NCI-H2196 (cell line): Measurements from ENCODE around the gene TNFSF13.

Source experiments
- DNase-seq: peaks from one replicate; lab custom pipeline; 2025; ENCODE audit not compliant: unreplicated experiment; lab: John Stamatoyannopoulos, UW

The TNFSF13 gene, protein sequence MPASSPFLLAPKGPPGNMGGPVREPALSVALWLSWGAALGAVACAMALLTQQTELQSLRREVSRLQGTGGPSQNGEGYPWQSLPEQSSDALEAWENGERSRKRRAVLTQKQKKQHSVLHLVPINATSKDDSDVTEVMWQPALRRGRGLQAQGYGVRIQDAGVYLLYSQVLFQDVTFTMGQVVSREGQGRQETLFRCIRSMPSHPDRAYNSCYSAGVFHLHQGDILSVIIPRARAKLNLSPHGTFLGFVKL

DNA sequence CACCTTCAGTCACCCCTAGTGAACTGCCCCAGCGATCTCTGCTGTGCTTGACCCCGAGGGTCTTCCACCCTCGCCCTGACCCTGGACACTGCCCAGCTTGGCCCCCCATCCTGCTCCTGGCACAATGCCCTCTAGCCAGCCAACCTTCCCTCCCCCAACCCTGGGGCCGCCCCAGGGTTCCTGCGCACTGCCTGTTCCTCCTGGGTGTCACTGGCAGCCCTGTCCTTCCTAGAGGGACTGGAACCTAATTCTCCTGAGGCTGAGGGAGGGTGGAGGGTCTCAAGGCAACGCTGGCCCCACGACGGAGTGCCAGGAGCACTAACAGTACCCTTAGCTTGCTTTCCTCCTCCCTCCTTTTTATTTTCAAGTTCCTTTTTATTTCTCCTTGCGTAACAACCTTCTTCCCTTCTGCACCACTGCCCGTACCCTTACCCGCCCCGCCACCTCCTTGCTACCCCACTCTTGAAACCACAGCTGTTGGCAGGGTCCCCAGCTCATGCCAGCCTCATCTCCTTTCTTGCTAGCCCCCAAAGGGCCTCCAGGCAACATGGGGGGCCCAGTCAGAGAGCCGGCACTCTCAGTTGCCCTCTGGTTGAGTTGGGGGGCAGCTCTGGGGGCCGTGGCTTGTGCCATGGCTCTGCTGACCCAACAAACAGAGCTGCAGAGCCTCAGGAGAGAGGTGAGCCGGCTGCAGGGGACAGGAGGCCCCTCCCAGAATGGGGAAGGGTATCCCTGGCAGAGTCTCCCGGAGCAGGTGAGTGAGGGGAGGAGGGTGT, at the start of gene TNFSF13:
TSS of gene TNFSF13 (plus strand) at position 207 of the 776 bp plus-strand sequence. CDS start at position 497, 290 bp downstream.
- DNase-seq = no peak

DNA sequence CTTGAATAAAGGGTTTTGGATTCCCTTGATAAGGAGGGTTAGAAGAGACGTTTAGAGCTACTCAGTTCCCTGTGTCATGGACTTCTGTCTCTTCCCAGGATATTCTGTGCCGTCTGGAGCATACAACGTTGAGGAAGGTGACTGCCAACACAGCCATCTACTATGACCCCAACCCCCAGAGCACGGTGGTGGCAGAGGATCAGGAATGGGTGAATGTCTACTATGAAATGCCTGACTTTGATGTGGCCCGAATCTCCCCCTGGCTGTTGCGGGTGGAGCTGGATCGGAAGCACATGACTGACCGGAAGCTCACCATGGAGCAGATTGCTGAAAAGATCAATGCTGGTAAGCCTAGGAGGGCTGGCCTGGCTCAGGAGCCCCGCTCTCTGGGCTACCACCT, 49.7 kb upstream of the TNFSF13 start:
- no peak for DNase-seq

DNA sequence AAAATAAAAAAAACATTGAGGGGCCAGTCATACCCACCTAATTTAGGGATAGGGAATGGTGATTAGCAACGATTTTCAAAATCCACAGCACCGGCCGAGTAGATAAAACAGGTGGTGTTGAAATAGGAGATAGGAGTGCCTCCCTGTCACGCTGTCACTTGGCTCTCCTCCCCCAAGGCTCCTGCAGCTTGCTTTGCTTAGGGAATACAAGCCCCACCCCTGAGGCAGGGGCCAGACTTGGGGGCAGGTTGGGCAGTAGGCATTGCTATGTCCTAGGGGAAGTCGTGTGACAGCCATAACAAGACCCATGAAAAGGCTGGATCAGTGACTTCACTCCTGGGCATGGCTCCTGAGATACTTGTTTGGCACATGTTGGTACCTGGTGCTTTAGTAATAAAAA, 48.6 kb upstream of the TNFSF13 start:
- no peak for DNase-seq

DNA sequence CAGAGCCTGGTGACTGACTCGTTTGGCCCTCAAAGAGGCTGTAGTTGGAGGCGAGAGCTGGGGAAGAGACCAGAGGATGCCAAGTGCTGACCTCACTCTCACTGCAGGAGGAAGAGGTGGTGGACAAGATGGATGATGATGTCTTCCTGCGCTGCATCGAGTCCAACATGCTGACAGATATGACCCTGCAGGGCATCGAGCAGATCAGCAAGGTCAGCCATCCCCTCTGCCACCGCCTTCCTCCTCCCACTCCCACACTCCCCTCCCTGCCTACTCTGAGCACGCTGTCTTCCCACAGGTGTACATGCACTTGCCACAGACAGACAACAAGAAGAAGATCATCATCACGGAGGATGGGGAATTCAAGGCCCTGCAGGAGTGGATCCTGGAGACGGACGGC, 47.4 kb upstream of the TNFSF13 start:
- no peak for DNase-seq

DNA sequence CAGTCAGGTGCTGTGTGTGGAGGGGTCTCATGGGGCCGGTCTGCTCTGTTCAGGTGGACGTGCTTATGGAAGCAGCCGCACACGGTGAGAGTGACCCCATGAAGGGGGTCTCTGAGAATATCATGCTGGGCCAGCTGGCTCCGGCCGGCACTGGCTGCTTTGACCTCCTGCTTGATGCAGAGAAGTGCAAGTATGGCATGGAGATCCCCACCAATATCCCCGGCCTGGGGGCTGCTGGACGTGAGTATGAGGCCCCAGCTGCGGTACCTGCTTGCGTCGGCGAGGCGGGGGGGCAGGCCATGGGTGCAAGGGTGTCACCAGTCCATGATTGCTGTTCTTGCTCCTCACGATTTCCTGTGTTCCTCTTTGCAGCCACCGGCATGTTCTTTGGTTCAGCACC, 46.4 kb upstream of the TNFSF13 start:
- no peak for DNase-seq

DNA sequence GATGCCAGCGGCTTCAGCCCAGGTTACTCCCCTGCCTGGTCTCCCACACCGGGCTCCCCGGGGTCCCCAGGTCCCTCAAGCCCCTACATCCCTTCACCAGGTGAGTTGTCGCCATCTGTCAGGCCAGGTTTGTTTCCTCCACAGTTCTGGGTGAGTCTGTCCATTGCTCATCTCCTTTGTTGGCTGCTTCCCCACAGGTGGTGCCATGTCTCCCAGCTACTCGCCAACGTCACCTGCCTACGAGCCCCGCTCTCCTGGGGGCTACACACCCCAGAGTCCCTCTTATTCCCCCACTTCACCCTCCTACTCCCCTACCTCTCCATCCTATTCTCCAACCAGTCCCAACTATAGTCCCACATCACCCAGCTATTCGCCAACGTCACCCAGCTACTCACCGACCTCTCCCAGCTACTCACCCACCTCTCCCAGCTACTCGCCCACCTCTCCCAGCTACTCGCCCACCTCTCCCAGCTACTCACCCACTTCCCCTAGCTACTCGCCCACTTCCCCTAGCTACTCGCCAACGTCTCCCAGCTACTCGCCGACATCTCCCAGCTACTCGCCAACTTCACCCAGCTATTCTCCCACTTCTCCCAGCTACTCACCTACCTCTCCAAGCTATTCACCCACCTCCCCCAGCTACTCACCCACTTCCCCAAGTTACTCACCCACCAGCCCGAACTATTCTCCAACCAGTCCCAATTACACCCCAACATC, 45.6 kb upstream of the TNFSF13 start:
- no peak for DNase-seq

DNA sequence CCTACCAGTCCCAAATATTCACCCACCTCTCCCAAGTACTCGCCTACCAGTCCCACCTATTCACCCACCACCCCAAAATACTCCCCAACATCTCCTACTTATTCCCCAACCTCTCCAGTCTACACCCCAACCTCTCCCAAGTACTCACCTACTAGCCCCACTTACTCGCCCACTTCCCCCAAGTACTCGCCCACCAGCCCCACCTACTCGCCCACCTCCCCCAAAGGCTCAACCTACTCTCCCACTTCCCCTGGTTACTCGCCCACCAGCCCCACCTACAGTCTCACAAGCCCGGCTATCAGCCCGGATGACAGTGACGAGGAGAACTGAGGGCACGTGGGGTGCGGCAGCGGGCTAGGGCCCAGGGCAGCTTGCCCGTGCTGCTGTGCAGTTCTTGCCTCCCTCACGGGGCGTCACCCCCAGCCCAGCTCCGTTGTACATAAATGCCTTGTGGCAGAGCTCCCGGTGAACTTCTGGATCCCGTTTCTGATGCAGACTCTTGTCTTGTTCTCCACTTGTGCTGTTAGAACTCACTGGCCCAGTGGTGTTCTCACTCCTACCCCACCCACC, 44.6 kb upstream of the TNFSF13 start:
- DNase-seq = no peak

DNA sequence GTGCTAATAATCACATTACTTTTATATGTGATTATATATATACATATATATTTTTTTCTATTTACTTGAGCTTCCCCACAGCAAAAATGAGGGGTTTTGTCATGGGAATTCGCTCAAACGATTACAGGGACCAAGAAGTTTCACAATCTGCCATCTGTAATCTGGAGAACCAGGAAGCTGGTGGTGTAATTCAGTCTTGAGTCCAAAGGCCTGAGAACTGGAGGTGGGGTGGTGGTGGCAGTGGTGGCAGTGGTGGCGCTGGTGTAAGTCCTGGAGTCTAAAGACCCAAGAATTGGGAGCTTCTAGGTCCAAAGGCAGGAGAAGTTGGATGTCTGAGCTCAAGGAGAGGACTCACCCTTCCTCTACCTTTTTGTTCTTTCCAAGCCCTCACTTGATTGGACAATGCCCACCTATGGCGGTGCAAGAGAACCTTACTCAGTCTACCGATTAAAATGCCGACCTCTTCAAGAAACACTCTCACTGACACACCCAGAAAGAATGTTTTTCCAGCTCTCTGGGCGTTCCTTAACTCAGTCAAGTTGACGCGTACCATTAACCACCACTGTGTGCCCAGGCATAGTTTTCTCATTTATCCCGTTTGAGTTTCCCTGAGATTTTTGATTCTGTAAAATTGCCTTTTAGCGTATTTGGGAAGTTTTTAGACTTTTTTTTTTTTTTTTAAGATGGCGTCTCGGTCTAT, 42.5 kb upstream of the TNFSF13 start:
- DNase-seq = no peak

DNA sequence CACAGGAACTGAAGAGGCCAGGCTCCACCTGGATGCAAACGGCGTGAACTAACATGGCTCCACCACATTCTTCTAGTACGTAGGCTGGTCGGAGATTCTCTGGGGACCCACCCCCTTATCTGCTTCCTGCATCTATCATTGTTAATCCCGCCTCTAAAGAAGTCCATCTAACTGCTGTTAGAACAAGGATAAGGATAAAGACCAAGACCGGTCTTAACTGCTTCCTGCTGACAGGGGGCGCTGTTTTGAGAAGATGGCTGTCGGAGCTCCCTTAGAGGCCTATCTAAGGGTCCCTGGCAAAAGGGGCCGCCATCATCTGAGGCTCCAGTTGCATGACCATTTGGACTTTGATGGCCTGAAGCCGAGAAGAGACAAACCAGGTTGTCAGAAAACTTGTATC, 35.5 kb upstream of the TNFSF13 start:
- DNase-seq = no peak

DNA sequence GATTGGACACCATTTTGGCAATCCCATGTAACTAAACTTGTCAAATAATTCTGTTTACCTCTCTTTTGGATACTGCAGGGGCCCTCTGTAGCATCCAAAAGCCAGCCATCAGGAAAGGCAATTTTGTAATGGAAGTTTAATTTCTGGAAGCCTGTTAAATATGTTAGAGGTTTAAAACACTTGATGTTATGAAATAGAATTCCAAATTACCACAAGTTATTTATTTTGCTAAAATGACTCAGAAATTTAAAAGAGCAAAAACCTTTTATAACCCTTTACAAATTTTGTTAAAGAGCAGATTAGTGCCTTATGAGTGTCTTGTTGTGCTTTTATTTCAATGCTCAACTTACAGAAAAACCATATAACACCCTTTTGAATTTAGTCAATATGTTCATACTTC, 29.7 kb upstream of the TNFSF13 start:
- no peak for DNase-seq

DNA sequence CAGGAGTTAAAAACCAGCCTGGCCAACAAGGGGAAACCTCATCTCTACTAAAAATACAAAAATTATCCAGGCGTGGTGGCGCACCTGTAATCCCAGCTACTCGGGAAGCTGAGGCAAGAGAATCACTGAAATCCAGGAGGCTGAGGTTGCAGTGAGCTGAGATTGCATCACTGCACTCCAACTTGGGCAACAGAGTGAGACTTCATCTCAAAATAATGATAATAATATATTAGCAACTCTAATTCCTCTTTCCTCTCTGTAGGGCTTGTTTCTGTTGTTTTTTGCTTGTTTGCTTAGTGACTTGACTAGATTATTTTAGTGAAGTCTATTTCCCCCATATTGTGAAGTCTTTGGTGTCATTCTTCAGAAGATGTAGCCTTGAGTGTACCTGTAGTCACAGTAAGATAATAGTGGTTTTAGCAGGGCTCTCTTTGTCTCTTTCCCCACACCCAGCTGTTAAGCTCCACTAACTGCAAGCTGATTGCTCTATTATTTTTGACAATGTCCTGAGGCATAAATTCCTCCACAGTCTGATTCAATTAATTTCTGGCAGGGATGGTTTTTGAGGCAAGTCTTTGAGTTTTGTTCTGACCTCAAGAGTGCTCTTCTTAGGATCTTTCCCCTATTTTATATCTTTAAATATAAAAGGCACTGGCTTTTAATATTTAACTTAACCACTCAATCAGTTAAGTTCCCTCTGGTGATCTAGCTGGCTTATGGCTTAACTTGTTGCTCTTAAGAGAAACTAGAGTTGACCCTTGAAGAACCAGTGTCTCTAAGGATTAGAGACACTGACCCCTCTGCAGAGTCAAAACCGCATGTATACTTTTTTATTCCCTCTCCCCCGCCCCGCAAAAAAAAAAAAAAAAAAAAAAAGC, 28.3 kb upstream of the TNFSF13 start:
- DNase-seq = no peak

DNA sequence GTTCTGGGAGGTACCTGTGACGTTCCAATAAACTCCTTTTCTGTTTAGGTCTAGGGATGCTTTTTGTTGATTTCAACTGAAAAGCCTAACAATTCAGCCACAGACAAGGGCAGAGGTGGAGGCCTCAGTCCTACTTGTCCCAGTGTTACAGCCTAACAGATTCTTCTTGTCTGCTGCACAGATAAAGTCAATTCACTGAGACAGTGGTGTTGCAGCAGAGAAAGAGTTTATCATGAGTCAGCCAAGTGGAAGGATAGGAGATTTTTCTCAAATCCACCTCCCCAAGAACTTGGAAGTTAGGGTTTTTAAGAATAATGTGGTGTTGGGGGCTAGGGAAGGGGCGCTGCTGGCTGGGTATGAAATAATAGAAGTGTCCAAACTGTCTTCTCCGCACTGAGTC, 20.5 kb upstream of the TNFSF13 start:
- DNase-seq = no peak

DNA sequence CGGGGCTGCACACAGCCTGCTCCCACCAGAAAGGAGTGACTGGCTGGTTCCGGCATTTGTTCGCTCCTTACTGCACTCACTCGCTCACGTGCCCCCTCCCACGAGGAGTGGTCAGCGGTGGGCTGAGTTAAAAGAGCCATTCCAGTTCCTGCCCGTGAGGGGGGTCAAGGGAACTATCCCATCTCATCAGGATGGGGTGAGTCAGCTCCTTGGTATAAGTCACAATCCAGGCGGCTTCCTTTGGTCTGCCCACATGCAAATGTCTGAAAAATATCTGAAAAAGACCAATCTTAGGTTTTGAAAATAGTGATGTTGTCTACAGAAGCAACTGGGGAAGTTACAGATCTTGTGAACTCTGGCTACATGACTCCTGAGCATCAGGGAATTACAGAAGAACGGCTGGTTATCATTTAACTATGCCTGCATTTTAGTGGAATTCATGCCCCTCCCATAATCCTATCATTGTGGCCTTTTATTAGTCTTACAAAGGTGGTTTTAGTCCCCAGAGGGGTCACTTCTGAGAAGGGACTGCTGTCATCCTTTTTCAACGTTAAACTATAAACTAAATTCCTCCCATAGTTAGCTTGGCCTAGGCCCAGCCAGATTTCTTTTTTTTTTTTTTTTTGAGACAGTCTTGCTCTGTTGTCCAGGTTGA, 19.5 kb upstream of the TNFSF13 start:
- no peak for DNase-seq

DNA sequence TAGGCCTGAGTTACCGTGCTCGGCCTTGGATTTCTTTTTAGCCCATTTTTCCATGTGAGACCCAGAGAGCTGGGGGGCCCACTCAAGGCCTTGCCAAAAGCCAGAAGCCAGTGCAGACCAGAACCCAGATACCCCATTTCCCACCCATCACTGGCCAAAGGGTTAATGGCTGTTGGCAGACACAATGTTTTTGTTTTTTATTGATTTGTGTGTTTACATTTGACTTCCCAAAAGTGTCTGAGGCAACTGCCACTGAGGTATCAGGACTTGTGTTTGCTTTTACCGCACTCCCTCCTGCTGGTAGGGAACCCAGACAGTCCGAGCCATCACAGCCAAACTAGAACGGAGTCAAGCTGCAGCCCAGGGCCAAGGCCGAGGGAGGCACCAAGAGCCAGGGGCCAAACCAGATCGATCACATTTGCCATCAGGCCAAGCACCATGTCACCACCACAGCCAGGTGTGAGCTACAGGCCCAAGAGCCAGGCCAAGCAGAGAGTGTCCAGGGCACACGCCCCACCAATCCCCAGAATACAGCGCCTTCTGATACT, 17.4 kb upstream of the TNFSF13 start:
- no peak for DNase-seq

DNA sequence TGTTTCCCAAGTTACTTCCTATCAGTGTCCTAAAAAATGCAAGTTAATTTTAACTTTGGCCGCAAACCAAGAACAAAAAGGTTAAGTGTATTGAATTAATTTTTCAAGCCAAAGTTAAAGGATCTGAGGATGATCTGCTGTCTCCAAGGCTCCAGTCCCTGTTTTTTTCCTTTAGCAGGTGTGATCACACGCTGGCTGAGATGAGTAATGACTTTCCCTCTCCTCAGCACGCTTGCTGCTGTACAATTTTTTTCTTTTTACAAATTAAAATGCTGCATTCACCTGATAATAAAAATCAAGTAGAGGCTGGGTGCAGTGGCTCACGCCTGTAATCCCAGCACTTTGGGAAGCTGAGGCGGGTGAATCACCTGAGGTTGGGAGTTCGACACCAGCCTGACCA, 13.6 kb upstream of the TNFSF13 start:
- no peak for DNase-seq

DNA sequence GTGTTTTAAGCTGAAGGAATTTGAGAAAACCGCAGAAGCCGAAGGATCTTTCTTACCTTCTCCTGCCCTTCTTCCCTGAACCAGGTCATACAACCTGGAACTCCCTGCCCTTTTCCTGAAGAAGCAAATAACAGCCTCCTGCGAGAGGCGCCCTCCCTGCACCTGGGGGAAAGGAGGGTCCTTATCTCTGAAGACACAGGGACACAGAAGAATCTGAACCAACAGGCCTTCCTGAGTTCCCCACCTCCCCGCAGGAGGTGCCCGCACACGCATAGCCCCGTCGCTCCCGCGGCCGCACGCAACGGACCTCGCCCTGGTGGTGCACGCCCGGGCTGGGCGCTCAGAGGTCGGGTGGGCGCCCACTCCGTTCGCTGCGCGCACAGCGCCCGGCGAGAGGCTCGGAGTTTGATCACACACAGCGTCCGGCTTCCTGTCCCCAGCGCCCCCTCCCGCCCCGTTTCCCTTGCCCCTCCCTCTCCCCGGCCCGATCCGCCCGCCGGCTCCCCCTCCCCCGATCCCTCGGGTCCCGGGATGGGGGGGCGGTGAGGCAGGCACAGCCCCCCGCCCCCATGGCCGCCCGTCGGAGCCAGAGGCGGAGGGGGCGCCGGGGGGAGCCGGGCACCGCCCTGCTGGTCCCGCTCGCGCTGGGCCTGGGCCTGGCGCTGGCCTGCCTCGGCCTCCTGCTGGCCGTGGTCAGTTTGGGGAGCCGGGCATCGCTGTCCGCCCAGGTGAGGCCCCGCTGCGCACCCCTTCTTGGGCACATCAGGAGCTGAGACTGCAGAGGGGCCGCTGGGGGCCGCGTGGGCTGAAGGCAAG, 9.8 kb upstream of the TNFSF13 start, which contains the start of gene TNFSF12:
TSS of gene TNFSF12 (plus strand) at position 474 of the 816 bp plus-strand sequence. CDS start at position 570, 96 bp downstream.
- DNase-seq = no peak

DNA sequence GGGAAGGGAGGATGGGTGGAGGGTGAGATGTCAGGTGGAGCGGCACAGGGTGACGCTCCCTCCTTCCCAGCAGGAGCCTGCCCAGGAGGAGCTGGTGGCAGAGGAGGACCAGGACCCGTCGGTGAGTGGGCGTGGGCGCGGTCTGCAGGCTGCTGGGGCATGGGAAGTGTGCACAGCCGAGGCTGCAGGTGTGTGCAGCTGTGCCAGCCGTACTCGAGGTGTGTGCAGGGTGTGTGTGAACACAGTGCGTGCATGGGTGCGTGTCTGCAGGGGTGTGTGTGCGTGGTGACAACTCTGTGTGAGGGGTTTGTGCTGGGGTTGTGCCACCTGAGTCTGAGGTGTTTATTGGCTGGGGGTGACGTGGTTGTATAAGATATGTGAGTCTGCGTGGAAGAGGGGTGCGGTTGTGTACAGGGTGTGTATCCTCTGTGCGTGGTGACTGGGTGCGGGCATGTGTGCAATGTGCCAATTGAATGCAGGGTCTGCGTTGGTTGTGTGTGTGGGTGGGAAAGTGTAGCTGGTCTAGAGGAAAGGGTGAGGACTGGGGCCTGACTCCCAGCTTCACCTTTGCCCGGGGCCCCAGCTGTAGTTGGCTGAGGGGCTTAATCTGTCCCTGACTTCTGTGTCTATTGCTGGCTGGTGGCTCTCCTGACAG, 9.0 kb upstream of the TNFSF13 start:
- no peak for DNase-seq

DNA sequence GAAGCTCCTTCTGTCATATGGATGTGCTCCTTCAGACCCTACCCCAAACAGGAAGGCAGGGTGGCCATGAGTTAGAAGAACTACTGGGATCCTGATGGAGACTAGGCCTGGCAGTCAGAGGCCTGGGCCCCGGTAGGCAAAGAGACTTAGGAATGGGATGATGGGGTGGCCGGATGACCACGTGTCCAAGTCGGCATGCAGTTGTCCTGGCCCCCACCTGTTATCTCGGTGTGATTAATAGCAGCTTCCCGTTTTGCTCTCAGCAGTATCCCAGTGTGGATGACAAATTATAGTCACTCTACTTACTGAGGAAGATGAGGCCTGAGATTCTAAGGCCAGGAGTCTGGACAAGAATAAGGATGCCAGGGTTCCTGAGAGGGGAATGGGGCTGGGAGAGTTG, 8.2 kb upstream of the TNFSF13 start:
- DNase-seq = no peak
